GM13977 (cell line): ENCODE data around the gene APCDD1.

Experiments used
- DNase-seq: peaks from one replicate; pipeline ENCODE4 v3.0.0; 2012; ENCODE audit warnings: low spot score
- in situ Hi-C: fragments of 300-500 bp; cut with MboI; formaldehyde crosslinking; loops from one replicate; pipeline ENCODE4 v1.12.0; 2022; ENCODE audit warnings: low sequenced_read_pairs, low pct_unique_long_range_greater_than_20kb, mixed read lengths, inconsistent platforms; ENCODE audit not compliant: unreplicated experiment
- TF ChIP-seq, protein P1 (sequence below): IDR thresholded peaks from 2 replicates; pipeline ENCODE4 v1.5.1; 2012; ENCODE audit warnings: mild to moderate bottlenecking, control low read depth; ENCODE audit not compliant: insufficient read depth; ENCODE audit errors: extremely low read depth, missing control alignments

The APCDD1 gene

DNA sequence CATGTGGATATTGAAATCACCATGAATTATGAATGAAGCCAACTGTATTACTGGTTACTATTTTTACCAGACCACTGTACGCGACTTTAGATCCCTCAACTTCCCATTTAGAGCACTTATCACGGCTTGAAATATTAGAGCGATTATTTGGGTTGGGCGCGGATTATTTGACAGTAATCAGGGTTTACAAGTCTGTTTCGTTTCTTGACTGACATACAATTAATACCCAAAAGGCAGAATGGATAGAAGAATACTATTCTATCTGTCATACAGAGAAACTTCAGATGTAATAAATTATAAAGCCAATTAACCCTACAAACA lies 70.9 kb downstream of the APCDD1 start:
- DNase-seq, result no peak

GRCh38 chr18:10525697-10526560 lies 71.5 kb downstream of the APCDD1 start, which contains the start of gene NAPG:
TSS of gene NAPG (plus strand) at chr18:10526027. CDS start at chr18:10526103, 76 bp downstream.
- DNase-seq, result peak; percentile 96
- in situ Hi-C loops, result no loop called here
- TF ChIP-seq, protein P1, sequence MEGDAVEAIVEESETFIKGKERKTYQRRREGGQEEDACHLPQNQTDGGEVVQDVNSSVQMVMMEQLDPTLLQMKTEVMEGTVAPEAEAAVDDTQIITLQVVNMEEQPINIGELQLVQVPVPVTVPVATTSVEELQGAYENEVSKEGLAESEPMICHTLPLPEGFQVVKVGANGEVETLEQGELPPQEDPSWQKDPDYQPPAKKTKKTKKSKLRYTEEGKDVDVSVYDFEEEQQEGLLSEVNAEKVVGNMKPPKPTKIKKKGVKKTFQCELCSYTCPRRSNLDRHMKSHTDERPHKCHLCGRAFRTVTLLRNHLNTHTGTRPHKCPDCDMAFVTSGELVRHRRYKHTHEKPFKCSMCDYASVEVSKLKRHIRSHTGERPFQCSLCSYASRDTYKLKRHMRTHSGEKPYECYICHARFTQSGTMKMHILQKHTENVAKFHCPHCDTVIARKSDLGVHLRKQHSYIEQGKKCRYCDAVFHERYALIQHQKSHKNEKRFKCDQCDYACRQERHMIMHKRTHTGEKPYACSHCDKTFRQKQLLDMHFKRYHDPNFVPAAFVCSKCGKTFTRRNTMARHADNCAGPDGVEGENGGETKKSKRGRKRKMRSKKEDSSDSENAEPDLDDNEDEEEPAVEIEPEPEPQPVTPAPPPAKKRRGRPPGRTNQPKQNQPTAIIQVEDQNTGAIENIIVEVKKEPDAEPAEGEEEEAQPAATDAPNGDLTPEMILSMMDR, result no peak

More for the DNA sequence above, 70.9 kb downstream of the APCDD1 start:
- TF ChIP-seq, protein P1, result no peak
- in situ Hi-C loops, result no loop called here

- in situ Hi-C loops, result no loop called here
- peak; percentile 28 for DNase-seq
- TF ChIP-seq, protein P1, result no peak
Measured at GRCh38 chr18:10526561-10526949, 72.1 kb downstream of the APCDD1 start.

- in situ Hi-C loops, result no loop called here
- DNase-seq, result no peak
- TF ChIP-seq, protein P1, result no peak
Measured at GRCh38 chr18:10528439-10528838, 74.0 kb downstream of the APCDD1 start.

GRCh38 chr18:10530002-10530401 lies 75.6 kb downstream of the APCDD1 start:
- DNase-seq, result no peak
- in situ Hi-C loops, result no loop called here

GRCh38 chr18:10530852-10531251 lies 76.4 kb downstream of the APCDD1 start:
- in situ Hi-C loops, result no loop called here
- DNase-seq, result no peak
- TF ChIP-seq, protein P1, result no peak

More at GRCh38 chr18:10530002-10530401, 75.6 kb downstream of the APCDD1 start:
- TF ChIP-seq, protein P1, result no peak

DNA sequence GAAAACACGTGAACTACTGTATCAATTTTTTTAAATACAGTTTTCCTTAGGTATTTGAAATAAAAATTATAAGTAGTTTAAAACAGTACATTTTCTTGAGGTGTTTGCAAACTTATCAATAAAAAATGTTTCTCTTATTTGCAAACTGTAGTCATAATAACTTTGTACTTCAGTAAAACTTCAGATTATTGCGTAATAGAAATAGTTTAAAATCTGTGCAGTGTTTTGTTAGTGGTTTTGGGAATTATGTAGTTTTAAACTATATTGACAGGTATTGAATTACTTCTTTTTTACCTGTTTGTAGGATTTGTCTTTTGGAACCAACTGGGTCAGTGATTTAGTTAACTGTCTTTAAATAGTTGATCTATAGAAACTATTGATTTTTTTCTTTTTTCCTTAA lies 78.7 kb downstream of the APCDD1 start:
- TF ChIP-seq, protein P1, result no peak
- in situ Hi-C loops, result no loop called here
- no peak for DNase-seq
